ENCODE data around the gene LHFPL2.

LHFPL2 gene

DNA sequence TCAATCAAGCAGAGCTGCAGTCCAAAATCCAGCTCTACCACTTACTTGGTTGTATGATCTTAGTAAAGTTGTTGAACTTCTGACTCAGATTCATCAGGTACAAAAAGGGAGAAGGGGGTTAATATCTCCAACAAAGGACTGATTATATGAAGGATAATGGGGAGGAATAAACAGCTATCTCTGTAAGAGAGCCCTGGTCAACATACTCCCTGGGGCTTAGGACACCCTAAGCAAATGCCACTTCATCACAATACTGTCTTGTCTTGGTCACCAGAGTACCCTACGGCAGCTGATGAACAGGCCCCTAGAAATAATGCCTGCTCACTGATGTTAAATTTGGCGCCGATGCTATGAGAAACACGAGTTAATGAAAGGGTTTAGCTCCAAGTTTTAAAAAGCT, 34.8 kb downstream of the LHFPL2 start:
- FAIRE-seq: no peak

DNA sequence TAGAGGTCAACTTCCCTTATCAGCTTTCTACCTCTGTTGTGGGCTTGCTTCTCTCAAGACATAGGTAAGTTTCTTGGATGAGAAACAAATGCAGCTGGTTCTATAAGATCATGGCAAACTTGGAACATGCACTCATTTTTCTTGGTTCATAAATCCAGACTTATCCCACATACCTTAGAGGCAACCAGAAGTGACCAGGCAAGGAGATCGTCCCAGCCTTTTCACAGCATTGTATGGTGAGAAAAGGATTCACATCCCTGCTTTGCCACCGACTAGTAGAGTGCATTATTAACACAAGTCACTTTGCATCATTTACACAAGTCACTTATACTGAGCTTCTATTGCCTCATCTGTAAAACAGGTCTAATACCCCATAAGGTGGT, 35.4 kb downstream of the LHFPL2 start:
- FAIRE-seq: no peak

DNA sequence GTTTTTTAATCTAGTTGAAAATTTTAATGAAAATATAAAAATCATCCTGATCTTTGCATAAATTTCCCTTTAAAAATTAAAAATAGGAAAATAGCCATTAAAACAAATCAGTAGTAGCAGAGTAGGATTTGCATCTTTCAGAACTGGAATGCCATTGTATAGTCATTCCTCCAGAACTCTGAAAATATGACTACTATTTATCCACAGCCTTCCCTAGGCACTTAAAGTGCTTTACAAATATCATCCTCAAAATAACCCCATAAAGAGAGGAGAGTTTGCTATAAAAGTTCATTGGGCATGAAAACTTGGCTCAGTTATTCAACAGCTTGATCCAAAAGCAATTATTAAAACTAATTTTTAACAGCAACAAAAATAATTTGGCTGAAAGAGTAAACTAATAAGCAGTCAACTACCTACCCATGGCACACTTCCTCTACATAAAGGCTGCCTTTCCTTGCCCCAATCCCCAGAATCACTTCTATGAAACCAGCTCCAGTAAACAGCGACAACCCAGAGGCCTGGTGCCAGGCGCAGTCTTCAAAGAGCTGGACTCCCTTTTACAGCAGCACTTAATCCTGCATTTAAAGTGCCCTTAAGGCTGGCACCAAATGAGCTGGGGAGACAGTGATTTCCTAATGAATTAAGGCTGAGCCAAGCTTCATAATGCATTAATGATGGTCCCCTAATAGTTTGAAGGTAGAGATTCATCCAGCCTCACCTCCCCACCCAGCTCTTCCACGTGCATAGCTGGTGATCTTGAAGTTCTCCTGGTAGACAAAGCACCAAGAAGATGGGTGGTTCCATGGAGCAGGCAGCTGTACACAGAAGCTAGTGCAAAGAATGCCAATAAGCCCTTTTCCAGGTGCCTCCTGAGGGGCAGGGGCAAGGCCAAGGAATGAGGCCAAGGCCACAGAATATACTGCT, 36.1 kb downstream of the LHFPL2 start:
- no peak for FAIRE-seq

DNA sequence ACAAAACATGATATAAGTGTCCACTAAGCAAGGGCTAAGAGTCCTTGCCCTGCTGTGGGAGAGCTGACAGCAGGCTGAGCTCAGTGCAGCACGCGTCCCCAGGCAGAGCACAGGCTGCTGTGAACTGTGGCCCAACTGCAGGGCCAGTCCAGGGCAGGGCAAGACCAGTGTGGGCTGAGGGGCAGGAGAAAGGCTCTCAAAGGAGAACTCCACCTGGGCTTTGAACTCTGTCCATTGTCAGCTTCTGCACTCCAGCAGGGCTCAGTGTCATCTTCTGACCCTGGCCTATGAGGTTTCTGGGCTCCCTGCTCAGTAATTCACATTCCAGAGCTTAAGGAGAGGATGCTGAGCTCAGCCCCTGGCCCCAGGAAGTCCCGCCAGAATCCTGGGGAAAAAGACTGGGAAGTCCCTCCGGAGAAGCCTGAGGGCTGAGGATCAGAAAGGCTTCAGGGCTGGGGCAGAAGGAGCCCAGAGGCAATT, 37.4 kb downstream of the LHFPL2 start:
- FAIRE-seq: no peak

DNA sequence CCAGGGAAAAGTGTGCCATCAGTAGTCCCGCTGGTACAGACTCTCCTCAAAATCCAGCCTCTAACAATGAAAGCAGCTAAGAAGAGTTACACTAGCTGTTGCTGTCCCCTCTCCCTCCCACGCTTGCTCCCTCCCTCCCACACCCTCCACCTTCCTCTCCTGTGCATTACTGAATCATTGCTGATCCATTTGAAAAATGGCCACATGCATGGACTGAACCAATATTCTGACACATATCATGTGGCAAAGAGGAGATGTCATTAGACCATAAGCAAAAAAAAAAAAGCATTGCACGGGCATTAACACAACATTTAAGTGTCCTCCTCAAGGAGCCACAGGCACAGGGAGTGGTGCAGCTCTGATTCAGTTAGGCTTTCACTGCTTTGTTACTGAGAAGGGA, 37.9 kb downstream of the LHFPL2 start:
- no peak for FAIRE-seq

DNA sequence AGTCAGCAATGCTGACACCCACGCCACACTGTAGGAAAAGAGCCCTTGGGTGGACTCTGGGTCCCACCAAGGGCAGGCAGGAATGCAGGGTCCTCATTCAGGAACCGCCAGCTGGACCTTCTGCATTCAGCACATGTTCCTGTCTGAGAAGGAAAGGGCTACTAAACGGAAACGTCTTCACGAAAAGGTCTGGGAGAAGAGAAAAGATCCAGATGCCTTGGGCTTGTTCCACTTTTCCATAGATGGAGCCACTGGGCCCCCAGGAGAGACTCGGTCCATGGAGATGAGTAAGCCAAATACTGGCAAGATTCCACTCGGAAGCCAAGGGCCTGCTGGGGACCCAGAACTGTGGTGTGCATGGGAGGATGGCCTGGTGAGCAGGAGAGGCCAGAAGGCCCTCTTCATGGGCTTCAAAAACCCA, 38.4 kb downstream of the LHFPL2 start:
- no peak for FAIRE-seq

DNA sequence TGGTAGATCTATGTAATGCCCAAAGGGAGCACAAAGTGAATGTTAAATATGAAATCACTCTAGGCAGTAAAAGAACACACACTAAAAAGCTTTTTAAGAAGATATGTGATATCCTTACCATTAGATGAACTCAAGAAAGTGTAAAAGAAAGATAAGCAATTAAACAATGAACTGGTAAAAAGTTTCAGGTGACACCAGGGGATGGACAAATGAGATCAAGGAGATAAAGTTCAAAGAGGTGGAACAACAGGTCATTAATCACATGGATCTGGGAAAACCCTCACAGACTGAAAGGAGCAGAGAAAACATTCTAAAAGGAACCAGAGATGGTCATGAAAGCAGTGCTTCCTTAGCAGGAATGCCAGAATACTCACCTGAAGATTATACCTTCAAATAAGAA, 40.7 kb downstream of the LHFPL2 start:
- FAIRE-seq: no peak

DNA sequence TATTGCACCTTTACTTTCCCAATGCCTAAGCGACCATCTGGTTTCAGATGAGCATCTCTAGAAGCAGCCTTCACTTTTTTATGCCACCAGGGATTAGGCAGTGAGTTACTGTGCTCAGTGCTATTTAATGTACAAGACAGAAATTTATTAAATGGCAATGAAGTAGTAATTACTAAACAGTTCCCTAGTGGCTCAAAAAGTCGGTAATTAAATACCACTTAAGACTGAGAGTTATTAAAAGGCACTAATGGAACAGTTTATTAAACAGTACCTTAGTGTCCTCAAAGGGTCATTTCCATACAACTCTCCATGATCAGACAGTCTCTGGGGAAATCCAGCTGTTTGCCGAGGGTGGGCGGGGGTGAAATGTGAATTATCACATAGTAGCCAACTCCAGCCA, 42.3 kb downstream of the LHFPL2 start:
- no peak for FAIRE-seq

DNA sequence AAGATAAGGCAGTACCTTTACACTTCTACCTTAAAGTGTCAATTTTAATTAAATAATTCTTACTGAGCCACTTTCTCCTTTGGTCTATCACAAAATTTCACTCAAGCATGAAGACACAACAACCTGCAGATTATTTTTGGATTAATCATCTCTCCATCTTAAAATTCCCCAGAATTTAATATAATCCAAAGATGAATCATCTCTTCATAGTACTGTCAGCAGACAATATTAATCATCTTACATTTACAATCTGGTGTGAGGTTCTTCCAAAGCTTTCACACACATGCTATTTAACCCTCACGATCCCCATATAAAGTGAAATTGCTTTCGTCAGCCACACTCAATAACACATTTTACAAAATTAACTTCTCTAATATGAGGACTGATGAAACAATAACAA, 43.0 kb downstream of the LHFPL2 start:
- no peak for FAIRE-seq

DNA sequence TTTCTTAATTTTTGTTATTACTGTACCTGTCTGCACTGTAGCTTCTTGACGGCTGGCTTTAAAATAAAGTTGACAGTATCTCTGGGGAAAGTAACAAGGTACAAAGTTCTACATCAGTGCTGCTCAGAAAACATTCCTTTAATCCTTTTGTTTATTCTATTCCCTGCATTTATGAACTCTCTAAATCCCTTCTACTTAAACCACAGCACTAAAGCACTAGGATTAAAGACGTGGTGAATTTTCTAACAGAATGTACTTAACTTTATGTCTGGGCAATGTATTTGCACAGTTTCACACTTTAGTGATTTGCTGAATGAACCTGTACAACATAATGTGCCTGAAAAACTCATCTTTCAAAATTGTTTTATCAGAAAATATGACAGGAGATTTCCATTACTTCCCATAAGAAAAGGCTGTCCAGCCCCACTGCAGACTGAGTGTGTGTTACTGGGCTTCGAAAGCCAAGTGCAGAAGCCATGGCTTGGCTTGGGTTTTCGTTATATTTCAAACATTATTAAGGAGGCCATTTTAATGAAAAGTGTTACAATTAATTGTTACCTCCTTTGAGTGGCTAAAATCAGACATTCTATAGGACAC, 43.8 kb downstream of the LHFPL2 start:
- FAIRE-seq: no peak

DNA sequence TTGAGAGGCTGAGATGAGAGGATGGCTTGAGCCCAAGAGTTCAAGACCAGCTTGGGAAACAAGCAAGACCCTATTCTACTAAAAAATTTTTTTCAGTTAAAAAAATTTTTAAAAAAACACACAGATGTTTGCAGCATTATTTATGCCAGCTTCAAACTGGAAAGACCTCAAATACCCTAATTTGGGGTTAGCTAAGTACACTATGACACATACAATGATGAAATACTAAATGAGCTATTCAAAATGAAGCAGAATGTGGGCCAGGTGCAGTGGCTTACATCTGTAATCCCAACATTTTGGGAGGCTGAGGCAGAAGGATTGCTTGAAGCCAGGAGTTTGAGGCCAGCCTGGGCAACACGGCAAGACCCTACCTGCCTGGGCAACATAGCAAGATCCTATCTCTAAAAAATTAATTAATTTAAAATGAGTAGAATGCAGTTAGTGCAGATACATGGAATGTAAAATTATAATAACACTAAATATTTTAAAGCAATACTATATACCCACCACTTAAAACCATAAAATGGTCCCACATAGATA, 44.9 kb downstream of the LHFPL2 start:
- FAIRE-seq: no peak

DNA sequence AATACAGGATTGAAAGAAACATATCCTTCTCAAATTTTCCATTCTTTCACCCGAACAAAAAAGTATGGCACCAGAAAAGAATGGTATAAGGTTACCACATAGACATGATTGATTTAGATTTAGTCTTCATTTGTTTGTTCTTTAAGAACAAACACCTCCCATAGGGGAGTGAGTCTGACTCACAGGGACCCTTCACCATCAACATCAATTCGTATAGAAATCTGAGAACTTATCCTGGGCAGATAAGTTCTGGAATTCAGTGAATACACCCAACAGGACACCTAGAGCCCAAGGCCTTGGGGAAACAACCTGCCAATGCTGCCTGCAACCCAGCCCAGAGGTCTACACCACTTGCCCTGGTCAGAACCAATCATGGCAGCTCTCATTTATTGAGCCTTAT, 46.2 kb downstream of the LHFPL2 start:
- no peak for FAIRE-seq

DNA sequence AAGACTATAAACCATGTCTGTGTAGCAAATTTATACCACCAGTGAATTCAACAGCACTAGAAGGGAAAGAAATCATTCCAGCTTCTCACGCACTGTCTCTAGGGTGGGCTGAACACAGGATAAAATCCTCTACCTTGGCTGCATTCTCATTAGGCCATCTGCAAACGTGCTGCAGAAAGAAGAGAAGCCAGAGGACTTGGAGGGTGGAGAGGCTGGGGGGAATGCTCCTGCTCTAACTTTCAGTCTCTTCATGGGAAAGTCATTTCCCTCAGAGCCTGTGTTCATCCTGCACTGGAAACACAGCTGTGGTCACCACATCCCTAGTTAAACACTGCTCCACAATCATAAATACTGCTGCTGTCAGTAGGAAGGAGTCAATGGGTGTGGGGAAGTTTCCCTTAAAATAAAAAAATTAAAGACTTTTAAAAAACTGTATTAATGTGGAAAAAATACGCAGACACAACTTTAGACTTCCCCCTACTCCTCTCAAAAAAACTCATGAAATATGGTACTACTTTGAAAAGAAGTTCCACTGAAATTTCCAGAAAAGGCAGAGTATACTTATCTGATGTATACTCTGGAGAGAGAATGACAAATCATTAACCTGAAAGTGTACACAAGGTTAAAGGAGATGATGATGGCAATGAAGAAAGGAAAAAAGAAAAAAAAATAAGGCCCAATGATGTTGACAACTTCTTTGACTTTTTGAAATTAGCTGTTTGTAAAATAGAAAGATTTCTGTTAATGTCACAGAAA, 46.8 kb downstream of the LHFPL2 start:
- no peak for FAIRE-seq

DNA sequence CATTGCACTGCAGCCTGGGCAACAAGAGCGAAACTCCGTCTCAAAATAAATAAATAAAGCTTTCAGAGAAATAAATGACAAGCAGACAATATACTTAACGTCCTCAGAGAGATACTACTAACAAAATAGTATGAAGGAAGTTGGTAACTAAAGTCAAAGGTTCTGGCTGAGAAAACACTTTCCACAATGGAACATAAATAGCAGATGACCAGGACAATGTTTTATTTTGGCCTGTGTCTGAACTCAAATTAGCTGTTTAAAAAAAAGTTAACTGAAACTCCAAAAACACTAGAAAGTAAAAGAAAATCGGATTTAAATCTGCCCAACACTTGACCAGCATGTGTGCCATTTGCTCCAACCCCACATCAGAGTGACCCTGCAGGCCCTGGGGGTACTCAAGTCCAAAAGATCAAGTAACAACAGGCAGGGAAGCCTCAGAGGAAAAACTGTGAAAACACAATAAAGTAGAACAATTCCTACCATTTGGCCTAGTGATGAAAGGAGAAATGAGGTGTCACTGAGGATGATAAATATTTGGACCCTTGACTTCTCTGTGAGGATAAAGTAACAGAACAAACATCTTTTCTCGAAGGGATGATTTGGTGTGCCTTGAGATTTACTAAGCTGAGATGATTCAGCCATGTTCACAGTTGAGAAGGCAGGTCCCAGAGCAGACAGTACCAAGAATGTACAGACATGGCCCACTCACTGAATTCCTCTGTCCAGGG, 47.7 kb downstream of the LHFPL2 start:
- FAIRE-seq: no peak

DNA sequence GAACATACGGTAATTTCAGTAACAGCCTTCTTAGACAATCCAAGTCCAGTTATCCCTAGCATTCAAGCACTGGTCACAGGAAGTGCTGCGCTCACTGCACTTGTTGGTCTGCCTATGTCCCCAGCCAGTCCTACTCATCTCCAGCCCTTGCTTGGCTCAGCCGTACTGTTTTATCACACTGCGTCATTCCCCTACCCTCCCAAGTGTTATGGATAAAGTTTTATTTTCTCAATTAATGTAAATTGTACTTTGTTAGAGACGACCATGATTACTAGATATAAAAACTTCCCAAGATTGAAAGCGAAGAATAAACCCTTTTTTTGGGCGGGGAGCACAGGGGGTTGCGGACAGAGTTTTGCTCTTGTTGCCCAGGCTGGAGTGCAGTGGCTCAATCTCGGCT, 49.6 kb downstream of the LHFPL2 start:
- no peak for FAIRE-seq

DNA sequence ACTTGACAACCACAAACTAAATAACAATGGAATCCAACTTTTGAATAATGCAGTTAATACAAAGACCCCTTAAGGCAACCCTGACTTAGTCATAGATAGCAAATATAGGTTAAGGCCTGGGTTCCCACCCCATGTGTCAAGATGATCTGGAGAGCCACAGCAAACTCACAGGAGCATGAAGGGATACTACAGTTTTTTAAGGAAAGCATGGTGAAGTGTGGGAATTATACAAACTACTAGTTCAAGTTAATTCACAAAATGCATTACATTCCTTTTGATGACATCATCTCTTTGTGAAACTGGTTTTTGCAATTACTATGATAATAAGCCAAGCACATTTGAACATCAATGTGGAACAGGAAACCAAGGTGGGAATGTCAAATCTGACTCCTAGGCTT, 50.6 kb downstream of the LHFPL2 start:
- FAIRE-seq: no peak

DNA sequence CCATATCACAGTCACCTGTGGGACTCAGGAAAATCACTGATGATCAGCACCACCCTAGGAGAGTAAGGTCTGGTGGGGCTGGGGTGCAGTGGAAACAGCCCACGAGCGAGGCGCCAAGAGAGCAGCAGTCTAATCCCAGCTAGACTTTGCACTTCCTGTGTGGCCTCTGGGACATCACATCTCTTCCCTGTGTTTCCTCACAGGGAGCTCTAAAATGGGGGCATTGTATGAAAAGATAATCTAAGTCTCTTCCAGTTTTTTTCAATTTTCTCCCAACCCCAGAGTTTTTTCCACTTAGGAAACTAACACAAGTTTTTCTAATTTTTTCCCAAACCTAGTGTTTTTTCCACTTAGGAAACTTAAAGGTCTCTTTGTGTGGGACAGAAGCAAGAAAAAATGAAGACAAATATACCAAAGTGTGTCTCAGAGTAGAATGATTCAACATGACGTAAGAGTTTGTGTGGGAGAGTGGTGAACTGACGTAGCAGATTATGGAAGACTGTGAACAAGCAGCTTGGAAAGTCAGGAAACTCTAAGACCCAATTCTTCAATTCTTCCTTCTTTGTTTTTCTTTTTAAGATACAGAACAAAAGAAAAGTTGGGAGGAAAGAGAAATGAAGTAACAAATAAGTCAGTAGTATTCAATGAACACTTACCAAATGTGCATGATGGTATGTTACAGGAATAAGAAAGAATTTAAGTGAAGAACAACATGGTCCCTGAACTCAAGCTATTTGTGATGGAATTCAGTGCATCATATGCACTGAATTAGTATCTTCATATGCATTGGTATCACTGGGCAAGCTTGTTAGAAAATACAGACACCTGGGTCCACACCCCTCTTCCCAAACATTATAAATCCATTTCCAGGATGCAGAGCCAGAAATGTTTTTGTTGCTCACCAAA, 51.3 kb downstream of the LHFPL2 start:
- no peak for FAIRE-seq

DNA sequence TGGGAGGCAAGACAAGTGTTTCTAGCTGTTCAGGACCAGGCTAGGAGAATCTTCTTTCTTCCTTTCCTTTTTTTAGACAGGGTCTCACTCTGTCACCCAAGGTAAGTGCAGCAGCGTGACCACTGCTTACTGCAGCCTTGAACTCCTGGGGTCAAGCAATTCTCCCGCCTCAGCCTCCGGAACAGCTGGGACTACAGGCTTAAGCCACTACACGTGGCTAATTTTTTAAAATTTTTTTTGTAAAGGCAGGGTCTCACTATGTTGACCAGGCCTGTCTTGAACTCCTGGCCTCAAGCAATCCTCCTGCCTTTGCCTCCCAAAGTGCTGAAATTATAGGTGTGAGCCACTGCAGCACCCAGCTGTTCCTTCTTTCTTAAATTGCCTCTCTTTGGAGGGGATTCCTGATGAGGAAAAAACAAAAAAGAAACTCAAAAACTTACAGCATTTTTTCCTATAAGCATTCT, 53.1 kb downstream of the LHFPL2 start:
- FAIRE-seq: no peak

DNA sequence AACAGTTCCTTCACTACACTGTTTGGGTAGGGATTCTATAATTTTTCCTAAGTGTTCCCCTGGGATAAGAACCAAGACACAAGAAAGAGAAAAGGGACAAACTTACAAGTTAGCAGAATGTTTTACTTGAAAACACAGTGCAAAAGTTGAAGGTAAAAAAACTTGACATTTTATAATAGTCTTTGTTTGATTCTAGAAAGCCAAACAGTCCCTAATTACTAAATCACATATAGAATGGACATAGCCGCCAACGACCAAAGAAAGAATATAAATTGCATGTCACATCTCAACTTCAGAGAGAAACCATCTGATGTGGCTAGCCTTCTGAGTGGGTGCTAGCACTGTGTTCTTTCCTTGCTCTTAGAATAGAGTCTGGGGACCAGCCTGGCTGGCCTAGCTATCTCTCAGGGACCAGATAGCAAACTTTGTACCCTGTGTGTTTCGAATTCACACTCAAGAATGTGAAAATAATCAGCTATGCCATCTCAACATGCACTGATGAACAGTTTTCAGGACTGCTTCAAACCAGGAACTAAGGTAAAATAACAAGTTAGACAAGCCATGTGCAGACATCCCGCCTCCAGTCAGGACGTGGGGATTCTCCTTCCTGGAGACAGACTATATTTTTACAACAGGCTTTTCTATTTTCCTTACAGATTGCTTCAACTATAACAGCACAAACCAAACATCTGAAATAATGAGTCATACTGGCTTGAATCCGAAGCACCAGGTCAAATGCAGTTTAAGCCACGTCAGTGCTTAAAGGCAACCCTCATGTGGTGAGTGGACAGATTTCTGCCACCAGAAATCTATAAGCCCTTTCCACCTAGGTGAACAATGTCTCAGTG, 53.7 kb downstream of the LHFPL2 start:
- no peak for FAIRE-seq

DNA sequence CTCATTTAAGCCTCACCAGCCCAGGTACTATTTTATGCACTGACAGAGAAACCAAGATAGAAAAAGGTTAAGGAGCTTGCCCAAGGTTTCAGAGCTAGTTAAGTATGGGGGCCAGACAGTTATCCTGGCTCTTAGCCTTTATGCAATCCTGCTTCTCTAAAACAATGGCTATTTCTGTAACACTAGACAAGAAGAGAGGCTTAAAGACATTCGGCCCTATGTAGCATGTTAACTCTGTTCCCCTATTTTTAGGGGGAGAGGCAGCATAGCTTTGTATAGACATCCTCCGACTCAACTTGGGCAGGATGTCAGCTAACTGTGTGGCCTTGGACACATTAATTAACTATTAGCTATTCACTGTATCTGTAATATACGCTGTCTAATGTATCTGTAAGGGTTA, 54.6 kb downstream of the LHFPL2 start:
- no peak for FAIRE-seq

DNA sequence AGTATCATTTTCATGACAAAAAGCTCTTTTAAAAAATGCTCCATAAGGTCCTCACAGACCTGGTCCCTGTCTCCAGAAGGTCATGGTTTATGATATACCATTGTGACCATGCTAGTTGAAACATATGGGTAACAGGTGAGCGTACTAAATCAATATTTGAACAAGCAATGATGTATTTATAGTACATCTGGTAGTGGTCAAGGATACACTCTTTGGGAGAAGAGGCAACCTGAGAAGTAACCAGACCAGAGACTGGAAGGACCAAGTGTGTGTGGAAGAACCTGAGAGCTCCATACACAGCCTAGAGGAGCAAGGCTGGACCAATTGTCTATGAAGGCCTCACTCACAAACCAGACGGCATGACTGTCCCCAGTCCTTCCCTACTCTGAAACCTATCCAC, 55.1 kb downstream of the LHFPL2 start:
- no peak for FAIRE-seq

Data from G401.6 (cell line).